Measurements from ENCODE around the gene CHKA. TPM values are rescaled to one million over a fixed set of nuclear protein-coding genes. Genes with fewer than 3 reads are reported as not detected.

The CHKA gene
- total and polyA plus RNA-seq, 2 donors (not counting 3 experiments of a cell fraction or from before 2014, with no cell fraction given): 21.4 to 25.1 TPM

DNA sequence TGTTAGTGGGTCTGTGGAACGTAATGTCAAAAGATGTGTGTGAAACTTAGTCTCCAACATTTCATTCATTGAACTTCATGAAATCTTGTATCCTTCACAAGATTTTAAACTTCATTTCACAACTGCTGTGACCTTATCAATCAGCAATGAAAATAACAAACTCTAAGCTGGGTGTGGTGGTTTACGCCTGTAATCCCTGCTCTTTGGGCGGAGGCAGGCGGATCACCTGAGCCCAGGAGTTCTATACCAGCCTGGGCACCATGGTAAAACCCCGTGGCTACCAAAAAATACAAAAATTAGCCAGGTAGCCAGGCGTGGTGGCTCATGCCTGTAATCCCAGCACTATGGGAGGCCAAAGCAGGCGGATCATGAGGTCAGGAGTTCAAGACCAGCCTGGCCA lies 5.1 kb downstream of the CHKA start:
- dilution Hi-C loops (cut with MboI; ENCODE audit: extremely low pct_ligation_motif_present, low sequenced_read_pairs) (no loop called here), intact Hi-C loops (cut with micrococcal nuclease) (no loop called here)
- peaks cover 10% of the 10 kb centered on the region for H3K79me2 ChIP-seq (ENCODE audit: control insufficient read depth, insufficient read depth, low read length)
- H3K9ac ChIP-seq (replicated peaks; ENCODE audit: extremely low read depth, insufficient read depth, low read length): no peak overlapping the region
- H3K4me3 ChIP-seq (replicated peaks in 1 of 3; ENCODE audit: insufficient read depth in 1 of 3, low read depth in 1 of 3, low read length in 3 of 3): no peak overlapping the region
- H3K4me1 ChIP-seq (ENCODE audit: control insufficient read depth, extremely low read depth, insufficient read depth, low read length): no peaks in the 10 kb centered on the region
- BruUV-seq (replicated peaks): no TSS peak
- no peaks in the 10 kb centered on the region for H3K27me3 ChIP-seq (ENCODE audit: control insufficient read depth in 2 of 2, insufficient read depth in 2 of 2, low read length in 2 of 2)
- no peaks in the 10 kb centered on the region for H4K20me1 ChIP-seq (replicated peaks; ENCODE audit: control insufficient read depth, extremely low read depth, insufficient read depth, low read length)
- H3K9me3 ChIP-seq (replicated peaks; ENCODE audit: control insufficient read depth, insufficient read depth, low read length): no peaks in the 10 kb centered on the region
- no peak overlapping the region for H3K4me2 ChIP-seq (ENCODE audit: insufficient read depth, low read length)
- H3K27ac ChIP-seq (ENCODE audit: insufficient read depth, low read depth, low read length): no peak overlapping the region
- ChIA-PET POLR2A (no interaction called here), CTCF (interaction anchor here (1.6 kb wide), 1 partner anchor 19 kb away, joined by 3 read pairs; no protein-coding TSS in a partner anchor)
- no peak overlapping the region for H2AFZ ChIP-seq (ENCODE audit: low read depth, low read length)
- TF ChIP-seq FOS (IDR thresholded peaks at IDR 0.05; ENCODE audit: borderline replicate concordance, insufficient read depth, low read length): no peak
- no peaks in the 10 kb centered on the region for H3K9me1 ChIP-seq (replicated peaks; ENCODE audit: control insufficient read depth, extremely low read depth, insufficient read depth, low read length)
- no peak for FAIRE-seq
- DNase-seq (ENCODE audit: low read depth, low spot score): no peak
- H3K36me3 ChIP-seq (ENCODE audit: control insufficient read depth in 2 of 2, extremely low read depth in 1 of 2, insufficient read depth in 2 of 2, low read length in 2 of 2): no peaks in the 10 kb centered on the region

DNA sequence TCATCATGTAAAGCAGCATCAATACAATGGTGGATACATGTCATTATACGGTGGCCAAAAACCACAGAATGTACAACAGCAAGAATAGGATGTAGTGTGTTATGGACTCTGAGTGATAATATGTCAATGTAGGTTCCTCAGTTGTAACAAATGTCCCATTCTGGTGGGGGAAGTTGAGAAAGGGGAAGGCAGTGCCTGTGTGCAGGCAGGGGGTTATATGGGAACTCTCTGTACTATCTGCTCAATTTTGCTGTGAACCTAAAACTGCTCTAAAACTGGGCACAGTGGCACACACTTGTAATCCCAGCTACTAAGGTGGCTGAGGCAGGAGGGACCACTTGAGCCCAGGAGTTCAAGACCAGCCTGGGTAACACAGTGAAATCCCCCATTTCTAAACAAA lies 5.9 kb downstream of the CHKA start:
- CTCF ChIA-PET: no interaction called here
- Histone ChIP-seq H3K9ac (replicated peaks; ENCODE audit: extremely low read depth, insufficient read depth, low read length) (no peak overlapping the region), H4K20me1 (replicated peaks; ENCODE audit: control insufficient read depth, extremely low read depth, insufficient read depth, low read length) (no peaks in the 10 kb centered on the region), H3K36me3 (ENCODE audit: control insufficient read depth in 2 of 2, extremely low read depth in 1 of 2, insufficient read depth in 2 of 2, low read length in 2 of 2) (no peaks in the 10 kb centered on the region), H3K4me2 (ENCODE audit: insufficient read depth, low read length) (no peak overlapping the region), H3K9me1 (replicated peaks; ENCODE audit: control insufficient read depth, extremely low read depth, insufficient read depth, low read length) (no peaks in the 10 kb centered on the region), H3K4me1 (ENCODE audit: control insufficient read depth, extremely low read depth, insufficient read depth, low read length) (no peaks in the 10 kb centered on the region), H3K27me3 (ENCODE audit: control insufficient read depth in 2 of 2, insufficient read depth in 2 of 2, low read length in 2 of 2) (no peaks in the 10 kb centered on the region), H3K79me2 (ENCODE audit: control insufficient read depth, insufficient read depth, low read length) (peaks cover 10% of the 10 kb centered on the region), H3K27ac (ENCODE audit: insufficient read depth, low read depth, low read length) (no peak overlapping the region), H3K9me3 (replicated peaks; ENCODE audit: control insufficient read depth, insufficient read depth, low read length) (no peaks in the 10 kb centered on the region), H2AFZ (ENCODE audit: low read depth, low read length) (no peak overlapping the region), H3K4me3 (replicated peaks in 1 of 3; ENCODE audit: insufficient read depth in 1 of 3, low read depth in 1 of 3, low read length in 3 of 3) (no peak overlapping the region)
- no peak for FAIRE-seq
- BruUV-seq (replicated peaks): no TSS peak
- no peak for DNase-seq (ENCODE audit: low read depth, low spot score)
- intact Hi-C loops (cut with micrococcal nuclease): no loop called here
- dilution Hi-C loops (cut with MboI; ENCODE audit: extremely low pct_ligation_motif_present, low sequenced_read_pairs): no loop called here
- POLR2A ChIA-PET: no interaction called here
- TF ChIP-seq POLR2AphosphoS5 (IDR thresholded peaks at IDR 0.05; ENCODE audit: insufficient read depth, low read depth, low read length): no peak
- TF ChIP-seq FOS (IDR thresholded peaks at IDR 0.05; ENCODE audit: borderline replicate concordance, insufficient read depth, low read length): no peak
- no peak for TF ChIP-seq GATA2 (IDR thresholded peaks at IDR 0.05; ENCODE audit: insufficient read depth, insufficient read length, low read depth, low read length)
- TF ChIP-seq EZH2 (IDR thresholded peaks at IDR 0.05; ENCODE audit: borderline replicate concordance, low read depth, low read length, severe bottlenecking): no peak
- TF ChIP-seq MYC (IDR thresholded peaks at IDR 0.05; ENCODE audit: low read depth, low read length): no peak
- TF ChIP-seq POLR2A (IDR thresholded peaks at IDR 0.05; ENCODE audit: low read depth, low read length): no peak
- TF ChIP-seq, protein P1, sequence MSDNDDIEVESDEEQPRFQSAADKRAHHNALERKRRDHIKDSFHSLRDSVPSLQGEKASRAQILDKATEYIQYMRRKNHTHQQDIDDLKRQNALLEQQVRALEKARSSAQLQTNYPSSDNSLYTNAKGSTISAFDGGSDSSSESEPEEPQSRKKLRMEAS (IDR thresholded peaks at IDR 0.05; ENCODE audit: insufficient read depth, insufficient read length): no peak
- TF ChIP-seq, protein P2, sequence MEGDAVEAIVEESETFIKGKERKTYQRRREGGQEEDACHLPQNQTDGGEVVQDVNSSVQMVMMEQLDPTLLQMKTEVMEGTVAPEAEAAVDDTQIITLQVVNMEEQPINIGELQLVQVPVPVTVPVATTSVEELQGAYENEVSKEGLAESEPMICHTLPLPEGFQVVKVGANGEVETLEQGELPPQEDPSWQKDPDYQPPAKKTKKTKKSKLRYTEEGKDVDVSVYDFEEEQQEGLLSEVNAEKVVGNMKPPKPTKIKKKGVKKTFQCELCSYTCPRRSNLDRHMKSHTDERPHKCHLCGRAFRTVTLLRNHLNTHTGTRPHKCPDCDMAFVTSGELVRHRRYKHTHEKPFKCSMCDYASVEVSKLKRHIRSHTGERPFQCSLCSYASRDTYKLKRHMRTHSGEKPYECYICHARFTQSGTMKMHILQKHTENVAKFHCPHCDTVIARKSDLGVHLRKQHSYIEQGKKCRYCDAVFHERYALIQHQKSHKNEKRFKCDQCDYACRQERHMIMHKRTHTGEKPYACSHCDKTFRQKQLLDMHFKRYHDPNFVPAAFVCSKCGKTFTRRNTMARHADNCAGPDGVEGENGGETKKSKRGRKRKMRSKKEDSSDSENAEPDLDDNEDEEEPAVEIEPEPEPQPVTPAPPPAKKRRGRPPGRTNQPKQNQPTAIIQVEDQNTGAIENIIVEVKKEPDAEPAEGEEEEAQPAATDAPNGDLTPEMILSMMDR (IDR thresholded peaks at IDR 0.05; ENCODE audit: extremely low read depth in 1 of 2, insufficient read depth in 1 of 2, low read depth in 1 of 2, low read length in 2 of 2): no peak
- TF ChIP-seq JUN (IDR thresholded peaks at IDR 0.05; ENCODE audit: borderline replicate concordance, insufficient read depth, insufficient read length, low read depth): no peak

Data from endothelial cell of umbilical vein (primary cell).